HG02981 (cell line): ENCODE results near the gene CCDC87.
A peak's percentile ranks its signal among the peaks of the same experiment; 100 is the strongest.
"Not testable (repeated sequence)": the region's sequence is repeated elsewhere in the genome, so short reads cannot be mapped to it uniquely, and the experiment has no call there.

Experiments
- ATAC-seq: cut with Tn5 transposase; IDR thresholded peaks from one replicate; pipeline ENCODE4 v1.9.1; 2021; ENCODE audit warnings: mild to moderate bottlenecking, moderate library complexity; ENCODE audit not compliant: unreplicated experiment

CCDC87 gene

GRCh38 chr11:66617155-66617834, 24.4 kb upstream of the CCDC87 start:
- no peak for ATAC-seq

GRCh38 chr11:66616379-66617154, 23.7 kb upstream of the CCDC87 start, which contains the start of gene RBM14:
TSS of gene RBM14 (plus strand) at chr11:66616630. CDS start at chr11:66616721, 91 bp downstream.
- peak; percentile 91 for ATAC-seq

GRCh38 chr11:66614073-66614472, 21.2 kb upstream of the CCDC87 start:
- no peak for ATAC-seq

- no peak for ATAC-seq
Measured at GRCh38 chr11:66612458-66612857, 19.6 kb upstream of the CCDC87 start.

- no peak for ATAC-seq
Measured at GRCh38 chr11:66609721-66610617, 17.1 kb upstream of the CCDC87 start.

GRCh38 chr11:66607126-66607834, 14.4 kb upstream of the CCDC87 start:
- ATAC-seq: no peak

- not testable (repeated sequence) for ATAC-seq
Measured at GRCh38 chr11:66606608-66607007, 13.7 kb upstream of the CCDC87 start.

GRCh38 chr11:66604155-66604554, 11.3 kb upstream of the CCDC87 start:
- no peak for ATAC-seq

GRCh38 chr11:66603072-66603471, 10.2 kb upstream of the CCDC87 start:
- no peak for ATAC-seq

- no peak for ATAC-seq
Measured at GRCh38 chr11:66600631-66601233, 7.9 kb upstream of the CCDC87 start.

- no peak for ATAC-seq
Measured at GRCh38 chr11:66600219-66600618, 7.4 kb upstream of the CCDC87 start.

GRCh38 chr11:66598993-66599392, 6.1 kb upstream of the CCDC87 start:
- ATAC-seq: no peak

GRCh38 chr11:66595245-66595904, 2.5 kb upstream of the CCDC87 start:
- ATAC-seq: no peak

- no peak for ATAC-seq
Measured at GRCh38 chr11:66593650-66594049, 787 bp upstream of the CCDC87 start.

- no peak for ATAC-seq
Measured at GRCh38 chr11:66593303-66593635, 406 bp upstream of the CCDC87 start.

GRCh38 chr11:66591175-66591574, 1.7 kb downstream of the CCDC87 start:
- ATAC-seq: no peak

GRCh38 chr11:66589996-66590675, 2.7 kb downstream of the CCDC87 start:
- ATAC-seq: no peak

GRCh38 chr11:66589315-66589714, 3.5 kb downstream of the CCDC87 start:
- not testable (repeated sequence) for ATAC-seq

GRCh38 chr11:66586136-66586535, 6.7 kb downstream of the CCDC87 start:
- no peak for ATAC-seq
